Stimulated activated CD8-positive, alpha-beta memory T cell treated with anti-CD3 and anti-CD28 coated beads, Interleukin-12 subunit alpha, Interleukin-12 subunit beta, amount 100 ng/mL, for 24 hours (primary cell): ENCODE results near the gene STIM2.

Source experiments
- DNase-seq: peaks from one replicate; pipeline ENCODE4 v3.0.0-alpha.2; 2020; ENCODE audit errors: extremely low read depth

Gene STIM2

DNA sequence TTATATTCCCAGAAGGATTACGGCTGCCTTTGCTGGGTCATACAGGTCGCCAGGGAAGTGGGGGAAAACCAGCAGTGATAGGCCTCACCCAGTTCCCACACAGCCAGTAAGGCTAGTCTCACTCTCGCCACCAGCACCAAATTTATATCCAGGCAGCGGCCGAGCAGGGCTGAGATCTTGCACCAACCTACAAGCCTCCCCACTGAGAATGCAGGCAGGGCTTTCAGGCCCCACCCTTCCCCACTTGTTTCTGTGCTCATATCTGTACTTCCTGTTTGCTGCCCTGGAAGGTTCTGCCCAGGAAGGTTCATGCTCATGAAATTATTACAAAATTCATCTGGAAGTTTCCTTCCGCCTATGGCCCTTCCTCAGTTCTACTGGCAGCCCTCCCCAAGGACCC lies 179.7 kb downstream of the STIM2 start:
- no peak for DNase-seq

DNA sequence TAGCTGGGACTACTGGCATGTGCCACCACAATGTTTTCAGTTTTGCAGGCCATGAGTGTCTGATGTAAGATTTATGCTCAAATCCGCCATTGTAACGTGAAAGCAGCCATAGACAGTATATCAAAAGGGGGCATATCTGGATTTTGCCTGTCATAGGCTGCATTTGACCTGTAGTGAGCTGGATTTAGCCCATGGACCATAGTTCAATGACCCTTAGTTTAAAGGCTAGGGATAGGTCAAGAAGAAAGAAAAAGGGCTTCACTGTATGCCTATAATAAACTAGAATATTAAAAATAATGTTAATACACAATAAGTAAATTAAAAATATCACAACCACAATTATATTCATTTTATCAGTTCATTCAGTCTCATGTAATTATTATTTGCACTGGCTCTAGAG lies 181.8 kb downstream of the STIM2 start:
- DNase-seq, result no peak

DNA sequence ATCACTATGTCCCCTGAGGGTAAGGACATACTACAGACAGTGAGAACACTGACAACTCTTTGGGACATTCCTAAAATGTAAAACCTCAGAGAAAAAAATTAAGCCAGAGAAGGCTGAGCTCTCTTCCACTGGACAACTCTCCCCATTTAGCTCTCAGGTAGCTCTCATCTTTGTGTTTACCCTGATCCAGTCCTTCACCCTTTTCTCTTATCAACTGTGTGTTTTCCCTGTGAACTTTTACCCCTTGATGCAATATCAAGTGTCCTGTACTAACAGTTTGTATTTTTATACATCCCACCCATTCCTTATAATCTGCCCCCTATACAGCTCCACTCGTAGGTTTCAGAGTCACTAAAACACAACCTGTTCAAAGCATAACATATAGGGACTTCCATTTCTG lies 182.6 kb downstream of the STIM2 start:
- no peak for DNase-seq

DNA sequence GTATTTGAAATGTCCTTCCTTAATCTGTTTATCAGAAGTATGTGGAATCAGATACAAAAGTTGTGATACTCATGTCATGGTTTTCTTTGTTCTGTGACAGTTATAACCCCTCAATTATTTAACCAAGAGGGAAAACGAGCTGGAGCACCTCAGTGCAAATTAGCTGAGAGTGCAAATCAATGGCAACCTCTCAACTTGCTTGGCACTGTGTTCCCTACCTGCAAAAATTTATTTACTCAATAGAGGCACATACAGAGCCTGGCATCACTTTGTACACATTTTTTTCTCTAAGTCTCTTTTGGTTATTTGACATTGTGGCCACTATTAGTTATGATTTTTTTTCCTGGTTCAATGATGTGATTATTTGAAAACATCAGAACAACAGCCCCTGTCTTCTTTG lies 186.2 kb downstream of the STIM2 start:
- no peak for DNase-seq

DNA sequence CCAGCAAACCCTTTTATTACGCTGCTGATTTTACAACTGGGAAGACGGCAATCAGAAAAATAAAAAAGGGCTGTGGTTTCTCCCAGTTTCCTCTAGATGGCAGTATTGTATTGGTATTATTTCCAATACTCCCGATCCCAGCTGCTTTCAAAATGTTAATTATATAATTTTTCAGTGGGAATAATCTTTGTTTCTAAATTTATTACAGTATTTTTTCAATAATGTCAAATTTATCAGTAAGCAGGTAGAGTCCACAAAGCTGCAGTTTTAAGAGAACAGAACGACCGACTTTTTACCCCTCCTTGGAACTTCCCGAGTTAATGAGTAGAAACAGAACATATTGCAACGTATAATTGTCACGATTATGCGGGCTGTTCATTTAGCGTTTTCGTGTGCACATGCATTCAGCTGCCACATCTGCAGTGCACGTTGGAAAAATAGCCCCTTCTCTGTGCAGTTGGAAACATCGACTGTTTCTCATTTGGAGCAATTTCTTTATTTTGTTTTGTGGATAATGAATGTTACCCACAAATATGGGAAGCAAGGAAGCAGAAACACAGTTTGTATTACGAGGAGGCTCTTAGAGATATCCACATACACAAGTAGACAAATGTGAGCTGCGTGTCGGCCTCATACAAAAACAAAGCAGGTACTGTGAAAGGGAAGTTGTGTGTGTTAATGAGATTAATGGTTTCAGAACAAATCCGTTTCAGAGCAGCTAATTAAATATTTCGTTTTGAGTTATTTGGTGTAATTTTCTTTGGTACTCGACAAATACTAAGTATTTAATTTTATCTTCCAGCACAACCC lies 188.0 kb downstream of the STIM2 start:
- no peak for DNase-seq

DNA sequence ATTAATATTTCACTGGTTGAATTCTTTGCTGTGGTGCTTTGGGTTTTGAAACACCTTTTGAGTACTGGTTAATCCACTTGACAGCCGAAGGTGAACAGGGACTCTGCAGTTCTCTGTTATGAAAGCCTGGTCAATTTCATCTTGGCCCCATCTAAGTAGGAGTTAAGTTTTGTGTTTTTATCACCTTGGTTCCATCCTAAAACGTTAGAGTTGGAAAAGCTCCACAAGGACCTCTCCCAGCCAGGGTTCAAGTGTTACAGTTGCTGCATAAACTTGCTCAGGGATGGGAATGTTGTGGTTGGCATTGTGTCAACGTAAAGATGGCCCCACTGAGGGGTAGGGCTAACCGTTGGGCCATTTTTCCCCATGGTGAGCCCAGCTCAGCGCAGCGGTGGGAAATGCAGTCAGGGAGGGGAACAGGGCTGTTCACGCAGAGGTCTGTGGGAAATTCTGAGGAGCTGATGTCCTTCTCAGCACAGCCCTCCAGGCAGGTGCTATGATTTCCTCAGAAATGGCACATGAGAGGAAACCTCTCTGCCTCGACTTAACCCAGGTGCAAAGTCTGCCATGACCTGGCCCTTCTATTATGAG lies 188.7 kb downstream of the STIM2 start:
- DNase-seq, result no peak

DNA sequence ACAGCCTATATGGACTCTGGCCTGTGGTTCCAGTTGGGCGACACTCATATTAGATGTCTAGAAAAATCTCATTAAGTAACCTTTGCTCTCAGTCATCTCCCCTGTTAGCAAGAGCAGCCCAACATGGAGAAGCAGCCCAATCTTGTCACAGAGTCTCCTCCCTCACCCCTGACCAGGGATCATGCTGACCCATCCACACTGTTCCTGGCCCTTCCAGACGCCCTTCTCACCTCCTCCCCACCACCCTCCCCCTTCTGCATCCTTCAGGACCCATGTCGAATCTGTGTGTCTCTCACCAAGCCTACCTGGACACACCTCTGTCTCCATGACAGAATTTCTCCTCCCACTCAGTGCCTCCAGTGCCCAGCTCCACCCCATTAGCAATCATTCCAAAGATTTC lies 190.1 kb downstream of the STIM2 start:
- no peak for DNase-seq

DNA sequence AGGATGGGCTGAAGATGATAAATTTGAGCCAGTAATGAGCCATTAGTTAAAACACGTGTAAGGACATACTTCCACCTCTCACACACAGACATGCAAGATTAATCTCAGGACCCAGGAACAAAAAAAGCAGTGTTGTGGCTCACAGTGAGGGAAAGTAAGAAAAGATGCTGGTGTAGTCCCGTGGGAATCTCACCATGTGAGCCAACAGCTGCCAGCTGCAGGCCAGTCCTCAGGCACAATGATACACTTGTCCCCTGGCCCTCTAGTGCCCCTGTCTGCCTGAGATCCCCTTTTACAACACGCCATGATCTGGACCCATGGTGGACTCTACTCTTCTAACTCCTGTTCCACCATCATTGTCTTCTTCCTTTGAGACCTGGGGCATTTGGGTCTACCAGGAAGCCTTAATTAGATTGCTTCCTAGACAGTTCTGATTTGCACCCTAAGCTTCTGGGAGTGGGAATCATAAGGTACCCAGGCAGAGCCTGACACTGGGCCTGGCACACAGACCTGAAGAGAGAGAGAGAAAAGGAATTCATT lies 194.7 kb downstream of the STIM2 start:
- no peak for DNase-seq

DNA sequence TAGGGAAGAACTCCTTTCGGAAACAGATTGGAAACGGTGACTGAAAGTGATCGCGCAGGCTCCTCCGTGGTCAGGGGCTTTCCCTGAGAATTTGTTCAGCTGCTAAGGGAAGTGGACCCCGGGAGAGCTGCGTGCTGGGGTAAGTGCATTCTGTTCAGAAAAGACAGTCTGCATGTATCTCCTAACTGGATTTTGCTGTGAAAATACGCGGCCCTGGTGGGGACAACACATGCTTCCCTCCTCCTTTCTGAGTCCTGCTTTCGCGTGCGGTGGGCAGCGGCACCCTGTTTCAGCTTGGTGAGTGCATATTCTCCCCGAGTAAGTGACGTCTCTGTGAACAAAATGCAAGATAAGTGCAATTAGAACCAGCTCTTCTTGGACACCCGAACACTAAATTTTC lies 195.6 kb downstream of the STIM2 start:
- no peak for DNase-seq

DNA sequence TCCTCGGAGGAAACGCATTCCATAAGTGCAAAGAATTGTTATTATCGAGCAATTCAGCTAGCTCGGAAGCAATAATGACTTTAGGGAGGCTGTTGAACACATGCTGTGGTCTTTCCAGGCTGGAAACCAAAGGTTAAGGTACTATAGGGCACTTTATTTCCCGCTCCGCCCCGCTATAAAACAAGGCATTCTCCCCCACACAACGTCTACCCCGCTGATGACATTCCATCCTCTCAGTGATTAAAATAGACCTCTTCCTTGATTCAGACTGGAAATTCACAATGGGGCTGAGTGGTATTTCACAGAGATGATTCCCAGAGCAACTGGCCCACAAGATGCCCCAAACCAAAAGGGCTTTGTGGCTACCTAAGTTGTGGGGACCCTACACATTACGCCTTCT lies 196.4 kb downstream of the STIM2 start:
- DNase-seq, result no peak

DNA sequence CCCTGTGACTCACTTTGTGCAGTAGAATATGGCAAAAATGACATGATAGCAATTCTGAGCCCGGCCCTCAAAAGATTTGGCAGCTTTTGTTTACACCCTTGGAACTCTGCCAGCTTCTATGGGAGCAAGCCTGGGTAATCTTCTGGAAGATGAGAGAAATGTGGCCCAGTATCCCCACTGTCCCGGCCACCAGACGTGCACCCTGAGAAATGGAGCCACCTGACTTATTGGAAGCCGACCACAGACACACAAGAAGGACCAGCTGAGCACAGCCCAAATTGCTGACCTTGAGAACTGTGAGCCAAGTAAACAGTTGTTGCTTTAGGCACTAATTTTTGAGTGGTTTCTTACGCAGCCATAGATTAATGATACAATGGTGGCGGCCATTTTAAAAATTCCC lies 197.0 kb downstream of the STIM2 start:
- DNase-seq, result no peak

DNA sequence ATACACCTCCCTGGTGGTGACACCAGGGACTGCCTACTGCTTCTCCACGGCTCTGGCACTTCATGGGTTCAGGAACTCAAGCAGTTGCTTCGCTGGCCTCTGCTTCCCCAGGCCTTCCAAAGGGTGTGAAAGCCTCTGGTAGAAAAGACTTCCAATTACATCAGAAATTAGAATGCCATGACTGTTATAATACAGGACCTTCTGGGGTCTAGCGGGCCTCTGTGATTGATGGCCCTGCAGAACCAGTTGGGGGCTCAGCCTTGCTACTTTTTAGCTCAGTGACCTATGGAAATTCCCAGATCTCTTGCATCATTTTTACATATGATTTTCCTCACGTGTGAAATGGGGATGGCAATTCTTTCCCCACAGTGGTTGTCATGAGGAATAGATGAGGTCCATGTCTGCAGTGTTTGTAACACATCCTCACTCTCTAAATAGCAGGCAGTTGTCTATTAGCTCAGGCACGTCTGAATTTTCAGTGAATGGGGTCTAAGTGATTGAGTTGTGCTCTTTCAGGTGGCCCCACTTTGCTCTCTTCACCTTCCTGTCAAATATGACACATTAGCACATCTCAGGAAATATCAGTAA lies 198.3 kb downstream of the STIM2 start:
- DNase-seq, result no peak

DNA sequence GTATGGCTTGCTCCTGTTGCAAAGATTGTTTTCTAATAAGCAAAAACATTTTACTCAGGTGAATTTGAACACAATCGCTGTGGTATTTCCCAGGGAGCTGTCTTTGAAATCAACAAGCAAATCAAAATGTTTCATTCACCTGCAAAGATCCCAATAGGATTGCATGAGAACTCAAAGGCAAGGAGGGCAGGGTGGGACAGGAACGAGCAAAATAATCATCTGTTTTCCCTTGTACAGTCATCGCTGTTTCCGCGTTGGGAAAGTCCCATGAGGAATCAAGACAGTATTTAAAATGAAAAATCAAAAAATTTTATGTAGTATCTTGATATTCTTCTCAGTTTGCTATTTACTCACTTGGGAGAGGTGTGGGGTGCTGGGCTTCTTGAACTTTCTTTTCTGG lies 198.8 kb downstream of the STIM2 start:
- DNase-seq, result no peak

DNA sequence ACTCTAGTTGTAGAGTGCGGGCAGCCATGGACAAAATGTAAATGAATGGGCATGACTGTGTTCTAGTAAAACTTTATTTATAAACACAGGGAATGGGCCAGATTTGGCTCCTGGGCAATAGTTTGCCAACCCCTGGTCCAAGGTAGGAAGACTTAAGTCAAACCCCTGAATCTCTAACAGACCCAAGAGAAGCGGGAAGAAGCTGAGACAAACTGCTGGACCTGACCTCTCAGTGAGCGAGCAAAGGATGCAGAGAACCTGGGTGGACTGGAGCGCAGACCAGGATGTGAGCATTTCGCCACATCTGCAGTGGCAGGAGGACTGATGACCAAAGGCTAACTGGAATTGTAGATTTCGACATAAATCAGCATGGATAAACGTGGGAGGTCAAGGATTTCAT lies 201.6 kb downstream of the STIM2 start:
- DNase-seq, result no peak

DNA sequence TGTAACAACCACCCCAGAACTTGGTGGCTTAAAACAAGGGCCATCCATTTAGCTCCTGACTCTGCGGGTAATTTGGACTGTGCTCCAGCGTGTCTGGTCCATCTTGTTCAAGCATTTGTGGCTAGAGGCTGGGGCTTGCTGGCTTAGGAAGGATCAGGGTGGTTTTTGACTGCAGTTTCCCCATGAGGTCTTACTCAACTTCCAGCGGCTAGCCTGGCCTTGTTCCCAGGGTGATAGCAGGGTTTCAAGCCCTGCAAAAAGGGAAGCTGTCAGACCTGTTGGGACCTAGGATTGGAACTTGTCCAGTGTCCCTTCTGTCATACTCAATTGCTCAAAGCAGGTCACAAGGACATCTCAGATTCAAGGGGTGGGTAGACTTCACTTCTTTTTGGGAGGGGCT lies 205.9 kb downstream of the STIM2 start:
- DNase-seq, result no peak

DNA sequence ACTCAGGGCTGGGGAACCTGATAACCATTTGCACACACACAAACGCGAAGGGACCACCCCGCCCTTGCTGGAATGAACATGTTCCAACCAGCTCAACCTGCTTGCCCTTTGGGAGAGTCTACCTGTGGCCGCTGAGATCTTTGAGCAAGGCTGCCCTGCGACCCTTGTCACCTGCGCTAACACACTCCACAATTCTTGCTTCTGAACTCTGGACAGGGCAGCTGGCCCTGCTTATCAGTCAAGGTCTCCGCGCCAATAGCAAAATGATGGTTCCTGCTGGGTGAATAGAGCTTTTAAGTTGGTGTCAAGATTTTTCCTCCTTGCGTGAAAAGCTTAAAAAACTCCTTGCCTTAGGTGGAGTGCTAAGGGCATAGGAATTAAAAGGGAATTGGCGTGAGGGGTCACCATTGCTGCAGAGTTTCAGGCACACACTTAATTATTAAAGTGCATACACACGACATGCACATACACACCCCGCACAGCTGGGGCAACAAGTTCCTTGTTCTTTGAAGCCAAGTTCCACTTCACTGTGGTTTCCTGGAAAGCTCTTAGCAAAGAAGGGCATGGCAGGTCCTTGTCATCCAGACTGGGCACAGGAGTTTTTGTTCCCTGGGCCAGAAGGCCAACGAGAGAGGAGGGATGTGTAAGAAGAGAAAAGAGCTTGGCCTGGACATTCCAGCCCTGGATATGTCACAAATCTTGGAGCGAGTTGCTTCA lies 207.7 kb downstream of the STIM2 start:
- DNase-seq, result no peak
